NCI-H2227 (cell line): ENCODE measurements around the gene NYAP2.

ENCODE experiments used
- DNase-seq: peaks from one replicate; lab custom pipeline; 2025; ENCODE audit not compliant: unreplicated experiment; lab: John Stamatoyannopoulos, UW

Gene NYAP2

GRCh38 chr2:225472161-225472560 lies 72.7 kb downstream of the NYAP2 start:
- DNase-seq: no peak

GRCh38 chr2:225479386-225479785 lies 79.9 kb downstream of the NYAP2 start:
- DNase-seq: no peak

- no peak for DNase-seq
These were observed 85.2 kb downstream of the NYAP2 start for GRCh38 chr2:225484751-225485150.

- DNase-seq: no peak
These were observed 86.7 kb downstream of the NYAP2 start for GRCh38 chr2:225486236-225486635.

- DNase-seq: no peak
These were observed 88.4 kb downstream of the NYAP2 start for GRCh38 chr2:225487878-225488416.

- no peak for DNase-seq
These were observed 89.2 kb downstream of the NYAP2 start for GRCh38 chr2:225488743-225489142.

- no peak for DNase-seq
These were observed 94.0 kb downstream of the NYAP2 start for GRCh38 chr2:225493420-225494099.

GRCh38 chr2:225494100-225494459 lies 94.6 kb downstream of the NYAP2 start:
- no peak for DNase-seq

GRCh38 chr2:225495706-225496105 lies 96.2 kb downstream of the NYAP2 start:
- no peak for DNase-seq

- no peak for DNase-seq
These were observed 97.1 kb downstream of the NYAP2 start for GRCh38 chr2:225496568-225496967.

GRCh38 chr2:225497166-225497565 lies 97.7 kb downstream of the NYAP2 start:
- DNase-seq: no peak

GRCh38 chr2:225501022-225501421 lies 101.5 kb downstream of the NYAP2 start:
- no peak for DNase-seq

- no peak for DNase-seq
These were observed 103.5 kb downstream of the NYAP2 start for GRCh38 chr2:225502971-225503370.

GRCh38 chr2:225510796-225511195 lies 111.3 kb downstream of the NYAP2 start:
- DNase-seq: no peak

- no peak for DNase-seq
These were observed 113.0 kb downstream of the NYAP2 start for GRCh38 chr2:225512469-225512868.

- DNase-seq: no peak
These were observed 113.5 kb downstream of the NYAP2 start for GRCh38 chr2:225512876-225513540.

GRCh38 chr2:225515033-225515432 lies 115.5 kb downstream of the NYAP2 start:
- DNase-seq: no peak

- DNase-seq: no peak
These were observed 127.4 kb downstream of the NYAP2 start for GRCh38 chr2:225526760-225527390.

- DNase-seq: no peak
These were observed 132.0 kb downstream of the NYAP2 start for GRCh38 chr2:225531559-225531958.

GRCh38 chr2:225532096-225532495 lies 132.6 kb downstream of the NYAP2 start:
- no peak for DNase-seq

GRCh38 chr2:225534037-225534436 lies 134.5 kb downstream of the NYAP2 start:
- no peak for DNase-seq

GRCh38 chr2:225534697-225535096 lies 135.2 kb downstream of the NYAP2 start:
- no peak for DNase-seq
